Small intestine (tissue), 7 donors: ENCODE data around the gene ZNF12. TPM values are rescaled to one million over a fixed set of nuclear protein-coding genes. Genes with fewer than 3 reads are reported as not detected.
"Not testable (repeated sequence)": the region's sequence is repeated elsewhere in the genome, so short reads cannot be mapped to it uniquely, and the experiment has no call there.

Experiments used
- DNase-seq, 2 donors: peaks; one replicate each; pipeline versions ENCODE4 v3.0.0 to v3.0.0-alpha.2; 2013
- FAIRE-seq: peaks from 2 replicates; lab custom pipeline; 2012; peaks lifted over from hg19 to GRCh38; lab: Jason Lieb, UNC
- H3K27ac ChIP-seq, 3 donors: one replicate each; pipeline ENCODE4 v1.5.1; 2013; ENCODE audit warnings: low read length in 2 of 3, mild to moderate bottlenecking in 2 of 3, control low read depth in 1 of 3, inconsistent platforms in 1 of 3, low read depth in 1 of 3, moderate library complexity in 1 of 3
- H3K27me3 ChIP-seq, 3 donors: one replicate each; pipeline ENCODE4 v1.6.1; 2013; ENCODE audit warnings: low read length in 3 of 3, inconsistent platforms in 1 of 3; ENCODE audit not compliant: control insufficient read depth in 3 of 3, insufficient read depth in 3 of 3
- H3K36me3 ChIP-seq, 3 donors: one replicate each; pipeline ENCODE4 v1.6.1; 2013; ENCODE audit warnings: low read length in 3 of 3, inconsistent platforms in 1 of 3, low read depth in 1 of 3, mild to moderate bottlenecking in 1 of 3, moderate library complexity in 1 of 3; ENCODE audit not compliant: control insufficient read depth in 3 of 3, insufficient read depth in 2 of 3
- H3K4me1 ChIP-seq, 3 donors: one replicate each; pipeline ENCODE4 v1.6.1; 2013; ENCODE audit warnings: low read length in 2 of 3, inconsistent platforms in 1 of 3, low read depth in 1 of 3, mild to moderate bottlenecking in 1 of 3, moderate library complexity in 1 of 3; ENCODE audit not compliant: control insufficient read depth in 3 of 3, insufficient read depth in 2 of 3
- H3K4me3 ChIP-seq, 3 donors: one replicate each; pipeline ENCODE4 v1.5.1; 2013; ENCODE audit warnings: low read length in 3 of 3, control low read depth in 1 of 3, inconsistent platforms in 1 of 3, low read depth in 1 of 3, mild to moderate bottlenecking in 1 of 3, moderate library complexity in 1 of 3
- H3K9me3 ChIP-seq, 2 donors: one replicate each; pipeline ENCODE4 v1.6.1; 2013; ENCODE audit warnings: low read depth in 1 of 2, low read length in 1 of 2; ENCODE audit not compliant: control insufficient read depth in 2 of 2, insufficient read depth in 1 of 2
- WGBS, 3 donors: extraction: QIAGEN DNeasy Blood & Tissue Kit; methylation state at CpG; one replicate each; pipeline ENCODE4 v1.1.7; 2013; 5-methylcytosine and 5-hydroxymethylcytosine counted together
- polyA plus RNA-seq, 4 donors: library from polyadenylated mRNA; stranded (reverse) in 3 of 4; unstranded in 1 of 4; fragments of 200-250 nt in 3 of 4; fragments of 120-200 nt in 1 of 4; gene quantifications; one replicate each; pipeline versions ENCODE4 v1.2.1 to v1.2.3, GENCODE V29; 2013
- donor health status: healthy with polysubstance abuse.
- donor health status: control.
- donor health status: control.
- donor health status: Bipolar disorder and iron deficiency.
- donor health status: healthy.

ZNF12 gene
- polyA plus RNA-seq, 4 donors = 4.5 to 34.5 (median 7.2) TPM

- DNase-seq (peak; percentile 93 to 98), FAIRE-seq (no peak)
- H3K4me3 ChIP-seq = peak overlapping the region; percentile 85 to 93 (median 91)
- H3K4me1 ChIP-seq = peaks cover 0 to 5% (median 0%) of the 10 kb centered on the region in 3 donors
- H3K27ac ChIP-seq = peak overlapping the region in 2 of 3 donors; percentile 89 to 92
- no peaks in the 10 kb centered on the region for H3K9me3 ChIP-seq
- no peaks in the 10 kb centered on the region for H3K27me3 ChIP-seq
- H3K36me3 ChIP-seq = peaks cover 0 to 19% (median 0%) of the 10 kb centered on the region in 3 donors
- 1 to 3% (median 2%) methylated on average over 57 to 66 of the region's 66 CpGs for WGBS, 3 donors
These were observed 23.0 kb upstream of the ZNF12 start for GRCh38 chr7:6729492-6730342.

- not testable (repeated sequence) for H3K27me3 ChIP-seq, H3K9me3 ChIP-seq, FAIRE-seq, DNase-seq, H3K4me1 ChIP-seq
- peak overlapping the region in 2 of 3 donors; percentile 85 to 93 for H3K4me3 ChIP-seq
- H3K27ac ChIP-seq = peak overlapping the region in 2 of 3 donors; percentile 89 to 92
- peaks cover 0 to 12% (median 0%) of the 10 kb centered on the region in 3 donors for H3K36me3 ChIP-seq
- 60 to 83% (median 83%) methylated on average over 27 to 29 of the region's 29 CpGs for WGBS, 3 donors
These were observed 22.2 kb upstream of the ZNF12 start for GRCh38 chr7:6728893-6729491.

- 80 to 81% (median 80%) methylated on average over 3 of the region's 3 CpGs for WGBS, 3 donors
- Histone ChIP-seq H3K27ac (no peak overlapping the region), H3K9me3 (no peaks in the 10 kb centered on the region), H3K4me3 (peak overlapping the region in 1 of 3 donors; percentile 7), H3K4me1 (peaks cover 0 to 5% (median 0%) of the 10 kb centered on the region in 3 donors), H3K27me3 (peaks cover 0 to 4% (median 0%) of the 10 kb centered on the region in 3 donors), H3K36me3 (peaks cover 0 to 3% (median 0%) of the 10 kb centered on the region in 3 donors)
- FAIRE-seq (no peak), DNase-seq (no peak)
These were observed 20.9 kb upstream of the ZNF12 start for GRCh38 chr7:6727663-6728062.

- H3K4me3 ChIP-seq, H3K4me1 ChIP-seq, FAIRE-seq, H3K9me3 ChIP-seq, H3K27ac ChIP-seq, H3K36me3 ChIP-seq, DNase-seq, H3K27me3 ChIP-seq: not testable (repeated sequence)
- WGBS, 3 donors = 91 to 98% (median 93%) methylated on average over 5 of the region's 5 CpGs
These were observed 19.6 kb upstream of the ZNF12 start for GRCh38 chr7:6726341-6726740.

GRCh38 chr7:6725003-6725402 is 18.3 kb upstream of the ZNF12 start:
- H3K9me3 ChIP-seq = no peaks in the 10 kb centered on the region
- 78 to 89% (median 80%) methylated on average over 10 of the region's 10 CpGs for WGBS, 3 donors
- H3K4me1 ChIP-seq = no peaks in the 10 kb centered on the region
- DNase-seq (no peak), FAIRE-seq (no peak)
- peaks cover 0 to 7% (median 0%) of the 10 kb centered on the region in 3 donors for H3K27me3 ChIP-seq
- no peaks in the 10 kb centered on the region for H3K36me3 ChIP-seq
- H3K4me3 ChIP-seq = no peak overlapping the region
- no peak overlapping the region for H3K27ac ChIP-seq

- peaks cover 0 to 10% (median 0%) of the 10 kb centered on the region in 3 donors for H3K27me3 ChIP-seq
- not testable (repeated sequence) for DNase-seq, H3K27ac ChIP-seq, H3K36me3 ChIP-seq, H3K4me1 ChIP-seq, H3K9me3 ChIP-seq, FAIRE-seq, H3K4me3 ChIP-seq
- WGBS, 3 donors = 85 to 88% (median 86%) methylated on average over 4 of the region's 4 CpGs
These were observed 17.6 kb upstream of the ZNF12 start for GRCh38 chr7:6724351-6724750.

- H3K9me3 ChIP-seq = no peaks in the 10 kb centered on the region
- H3K27ac ChIP-seq = no peak overlapping the region
- 55 to 59% (median 56%) methylated on average over 6 of the region's 6 CpGs for WGBS, 3 donors
- H3K27me3 ChIP-seq = peaks cover 0 to 6% (median 0%) of the 10 kb centered on the region in 3 donors
- no peaks in the 10 kb centered on the region for H3K4me1 ChIP-seq
- DNase-seq (no peak), FAIRE-seq (no peak)
- H3K36me3 ChIP-seq = no peaks in the 10 kb centered on the region
- no peak overlapping the region for H3K4me3 ChIP-seq
These were observed 11.4 kb upstream of the ZNF12 start for GRCh38 chr7:6718124-6718523.

- not testable (repeated sequence) for DNase-seq, H3K27me3 ChIP-seq, H3K27ac ChIP-seq, H3K9me3 ChIP-seq, H3K4me1 ChIP-seq, H3K36me3 ChIP-seq, FAIRE-seq, H3K4me3 ChIP-seq
- WGBS, 3 donors = 65 to 78% (median 66%) methylated on average over 9 of the region's 9 CpGs
These were observed 9.2 kb upstream of the ZNF12 start for GRCh38 chr7:6715898-6716297.
